Tibial artery (tissue), 4 donors: ENCODE data around the gene CHRNB2.

Experiments used
- DNase-seq, 2 donors: peaks; one replicate each; pipeline ENCODE4 v3.0.0-alpha.2; 2019
- H3K27ac ChIP-seq, 2 donors: fragments of 200-600 bp; sonication (generic) in 1 of 2; 1 replicate in 1 of 2; 2 replicates in 1 of 2; pipeline ENCODE4 v1.5.1; 2018 to 2019; ENCODE audit warnings: mild to moderate bottlenecking in 1 of 2
- H3K27me3 ChIP-seq, 2 donors: fragments of 200-600 bp; sonication (generic) in 1 of 2; one replicate each; pipeline versions ENCODE4 v1.5.1 to v1.6.0; 2016 to 2019
- H3K36me3 ChIP-seq, 3 donors: fragments of 200-600 bp; sonication (generic) in 2 of 3; one replicate each; pipeline ENCODE4 v1.5.1; 2016 to 2019; ENCODE audit warnings: mild to moderate bottlenecking in 2 of 3
- H3K4me1 ChIP-seq, 4 donors: fragments of 200-600 bp; sonication (generic) in 2 of 4; 1 replicate in 3 of 4; 2 replicates in 1 of 4; pipeline ENCODE4 v1.5.1; 2016 to 2019
- H3K4me3 ChIP-seq, 2 donors: fragments of 200-600 bp; sonication (generic) in 1 of 2; 1 replicate in 1 of 2; 2 replicates in 1 of 2; pipeline ENCODE4 v1.5.1; 2018 to 2019; ENCODE audit warnings: mild to moderate bottlenecking in 2 of 2
- H3K9me3 ChIP-seq, 3 donors: fragments of 200-600 bp; sonication (generic) in 1 of 3; one replicate each; pipeline ENCODE4 v1.5.1; 2016 to 2019
- intact Hi-C: fragments of 100-400 bp; cut with DNase I; formaldehyde crosslinking; loops from one replicate; pipeline ENCODE4 v1.15.0; 2023; ENCODE audit warnings: low total_unique reads
- TF ChIP-seq, protein P1 (sequence below), 2 experiments: fragments of 200-600 bp in 1 of 2; fragments of 450-650 bp in 1 of 2; IDR thresholded peaks; one replicate each; pipeline ENCODE4 v1.5.1; 2017 to 2019; ENCODE audit warnings: antibody characterized with exemption in 2 of 2, mild to moderate bottlenecking in 1 of 2, moderate library complexity in 1 of 2

CHRNB2 gene

DNA sequence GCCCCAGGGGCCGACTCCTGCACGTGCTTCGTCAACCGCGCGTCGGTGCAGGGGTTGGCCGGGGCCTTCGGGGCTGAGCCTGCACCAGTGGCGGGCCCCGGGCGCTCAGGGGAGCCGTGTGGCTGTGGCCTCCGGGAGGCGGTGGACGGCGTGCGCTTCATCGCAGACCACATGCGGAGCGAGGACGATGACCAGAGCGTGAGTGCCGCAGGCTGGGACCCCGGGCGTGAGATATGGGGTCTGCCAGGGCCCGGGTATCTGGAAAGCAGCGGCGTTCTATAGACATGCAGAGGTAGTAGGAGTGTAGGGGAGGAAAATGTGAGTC is 4.3 kb downstream of the CHRNB2 start:
- Histone ChIP-seq H3K4me3 (no peak overlapping the region), H3K36me3 (no peaks in the 10 kb centered on the region), H3K27me3 (peaks cover 0 to 54% of the 10 kb centered on the region in 2 donors), H3K27ac (no peak overlapping the region), H3K4me1 (peaks cover 0 to 12% (median 2%) of the 10 kb centered on the region in 4 donors), H3K9me3 (no peaks in the 10 kb centered on the region)
- TF ChIP-seq, protein P1, sequence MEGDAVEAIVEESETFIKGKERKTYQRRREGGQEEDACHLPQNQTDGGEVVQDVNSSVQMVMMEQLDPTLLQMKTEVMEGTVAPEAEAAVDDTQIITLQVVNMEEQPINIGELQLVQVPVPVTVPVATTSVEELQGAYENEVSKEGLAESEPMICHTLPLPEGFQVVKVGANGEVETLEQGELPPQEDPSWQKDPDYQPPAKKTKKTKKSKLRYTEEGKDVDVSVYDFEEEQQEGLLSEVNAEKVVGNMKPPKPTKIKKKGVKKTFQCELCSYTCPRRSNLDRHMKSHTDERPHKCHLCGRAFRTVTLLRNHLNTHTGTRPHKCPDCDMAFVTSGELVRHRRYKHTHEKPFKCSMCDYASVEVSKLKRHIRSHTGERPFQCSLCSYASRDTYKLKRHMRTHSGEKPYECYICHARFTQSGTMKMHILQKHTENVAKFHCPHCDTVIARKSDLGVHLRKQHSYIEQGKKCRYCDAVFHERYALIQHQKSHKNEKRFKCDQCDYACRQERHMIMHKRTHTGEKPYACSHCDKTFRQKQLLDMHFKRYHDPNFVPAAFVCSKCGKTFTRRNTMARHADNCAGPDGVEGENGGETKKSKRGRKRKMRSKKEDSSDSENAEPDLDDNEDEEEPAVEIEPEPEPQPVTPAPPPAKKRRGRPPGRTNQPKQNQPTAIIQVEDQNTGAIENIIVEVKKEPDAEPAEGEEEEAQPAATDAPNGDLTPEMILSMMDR (IDR thresholded peaks at IDR 0.05), result no peak
- no peak for DNase-seq
- intact Hi-C loops, result no loop called here

DNA sequence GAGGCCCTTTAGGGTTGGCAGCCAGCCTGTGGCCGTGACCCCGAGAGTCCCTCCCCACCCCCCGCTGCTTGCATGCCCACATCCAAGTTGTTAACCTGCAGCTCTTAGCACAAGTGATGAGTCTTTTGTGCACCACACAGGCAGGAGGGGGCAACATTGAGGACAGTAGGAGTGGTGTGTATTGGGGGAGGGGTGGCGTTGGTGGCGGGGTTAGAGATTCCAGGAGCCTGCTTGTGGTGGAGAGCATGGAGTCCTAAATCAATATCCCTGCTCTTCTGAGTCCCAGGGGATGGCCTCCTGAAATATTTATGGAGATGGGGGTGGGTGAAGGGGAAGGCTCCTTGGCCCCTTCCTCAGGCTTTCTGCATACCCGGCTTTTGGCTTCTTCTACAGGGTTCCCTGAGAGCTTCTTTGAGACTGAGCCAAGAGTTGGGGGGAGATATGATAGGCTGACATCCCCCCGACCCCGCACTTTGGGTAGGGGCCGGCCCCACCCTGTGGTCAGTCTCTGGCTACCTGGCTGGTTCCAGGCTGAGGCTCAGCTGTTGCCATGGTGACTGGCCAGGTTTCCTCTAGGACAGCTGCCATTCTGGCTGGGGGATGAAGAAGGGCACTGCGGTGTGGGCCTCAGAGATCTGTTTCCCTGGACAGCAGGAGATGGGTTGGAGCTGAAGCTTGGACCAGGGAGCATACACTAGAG is 5.0 kb downstream of the CHRNB2 start:
- Histone ChIP-seq H3K27me3 (peaks cover 0 to 47% of the 10 kb centered on the region in 2 donors), H3K4me1 (peaks cover 0 to 9% (median 2%) of the 10 kb centered on the region in 4 donors), H3K4me3 (no peak overlapping the region), H3K36me3 (peaks cover 0 to 1% (median 0%) of the 10 kb centered on the region in 3 donors), H3K9me3 (no peaks in the 10 kb centered on the region), H3K27ac (no peak overlapping the region)
- intact Hi-C loops, result no loop called here
- no peak for DNase-seq
- TF ChIP-seq, protein P1 (IDR thresholded peaks at IDR 0.05), result no peak

DNA sequence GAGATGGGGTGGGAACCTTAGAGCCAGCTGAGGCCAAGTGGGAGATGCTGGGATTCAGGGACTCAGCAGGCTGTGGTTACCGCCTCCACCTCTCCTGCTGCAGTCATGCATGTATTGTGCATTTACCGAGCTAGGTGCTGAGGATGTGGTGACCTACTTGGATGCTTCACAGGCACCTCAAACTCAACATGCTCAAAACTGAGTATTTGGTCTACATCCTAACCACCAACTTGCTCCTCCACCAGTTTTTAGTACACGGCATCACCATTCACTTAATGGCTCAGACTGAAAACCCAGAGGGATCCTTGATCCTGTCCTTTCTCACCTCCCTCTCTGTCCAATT is 5.6 kb downstream of the CHRNB2 start:
- peaks cover 0 to 4% (median under 1%) of the 10 kb centered on the region in 4 donors for H3K4me1 ChIP-seq
- TF ChIP-seq, protein P1 (IDR thresholded peaks at IDR 0.05), result no peak
- H3K27me3 ChIP-seq, result peaks cover 0 to 41% of the 10 kb centered on the region in 2 donors
- DNase-seq, result no peak
- no peak overlapping the region for H3K4me3 ChIP-seq
- intact Hi-C loops, result no loop called here
- peaks cover 0 to 6% (median 0%) of the 10 kb centered on the region in 3 donors for H3K36me3 ChIP-seq
- no peaks in the 10 kb centered on the region for H3K9me3 ChIP-seq
- no peak overlapping the region for H3K27ac ChIP-seq

DNA sequence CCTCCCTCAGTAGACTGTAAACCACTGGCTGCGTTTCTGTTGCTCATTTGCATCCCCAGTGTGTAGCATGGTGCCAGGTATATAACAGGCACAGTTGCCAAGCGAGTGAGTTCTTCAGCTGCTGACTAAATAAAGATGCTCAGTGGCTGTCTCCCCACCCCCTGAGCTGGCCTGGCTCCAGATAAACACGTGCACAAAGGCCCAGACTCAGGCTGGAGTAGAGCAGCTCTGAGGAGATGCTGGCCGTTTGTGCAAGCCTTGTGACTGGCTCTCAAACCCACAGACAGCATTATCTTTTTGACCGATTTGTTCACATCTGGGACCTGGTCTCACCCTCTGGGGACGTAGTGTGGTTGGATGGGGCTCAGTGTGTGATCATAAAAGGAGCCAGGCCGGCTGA is 7.1 kb downstream of the CHRNB2 start:
- no peaks in the 10 kb centered on the region for H3K9me3 ChIP-seq
- TF ChIP-seq, protein P1 (IDR thresholded peaks at IDR 0.05), result no peak
- no peak overlapping the region for H3K4me3 ChIP-seq
- peaks cover 0 to 26% of the 10 kb centered on the region in 2 donors for H3K27me3 ChIP-seq
- no peaks in the 10 kb centered on the region for H3K4me1 ChIP-seq
- H3K27ac ChIP-seq, result no peak overlapping the region
- intact Hi-C loops, result no loop called here
- peaks cover 0 to 22% (median 9%) of the 10 kb centered on the region in 3 donors for H3K36me3 ChIP-seq
- DNase-seq, result no peak

DNA sequence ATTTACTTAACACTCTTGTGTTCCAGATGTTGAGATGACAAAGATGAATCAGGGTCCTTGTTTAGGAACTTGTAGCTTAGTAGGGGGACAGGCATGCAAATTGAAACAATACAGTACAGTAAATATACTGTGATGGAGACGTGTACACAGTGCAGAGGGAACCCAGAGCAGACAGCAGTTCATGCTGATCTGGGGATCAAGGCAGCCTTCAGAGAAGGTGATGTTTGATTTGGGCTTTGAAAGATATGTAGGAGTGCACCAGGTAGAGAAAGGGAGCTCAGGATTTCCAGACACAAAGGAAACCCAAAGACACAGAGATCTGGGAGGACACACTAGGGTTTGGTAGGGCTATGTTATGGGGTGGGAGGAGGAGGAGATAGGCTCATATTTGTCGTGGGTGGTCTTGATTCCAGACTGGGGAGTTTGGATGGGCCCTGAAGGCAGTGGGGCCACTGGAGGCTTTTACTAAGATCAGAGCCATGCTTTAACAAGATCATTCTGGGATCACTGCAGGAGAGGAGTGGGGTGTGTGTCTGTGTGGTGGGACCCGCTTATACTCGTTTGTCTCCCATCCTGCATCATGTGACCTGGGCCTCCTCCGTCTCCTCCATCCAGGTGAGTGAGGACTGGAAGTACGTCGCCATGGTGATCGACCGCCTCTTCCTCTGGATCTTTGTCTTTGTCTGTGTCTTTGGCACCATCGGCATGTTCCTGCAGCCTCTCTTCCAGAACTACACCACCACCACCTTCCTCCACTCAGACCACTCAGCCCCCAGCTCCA is 7.8 kb downstream of the CHRNB2 start:
- Histone ChIP-seq H3K4me3 (no peak overlapping the region), H3K4me1 (no peaks in the 10 kb centered on the region), H3K27ac (no peak overlapping the region), H3K36me3 (peaks cover 3 to 28% (median 15%) of the 10 kb centered on the region in 3 donors), H3K27me3 (peaks cover 0 to 19% of the 10 kb centered on the region in 2 donors), H3K9me3 (no peaks in the 10 kb centered on the region)
- intact Hi-C loops, result no loop called here
- no peak for DNase-seq
- TF ChIP-seq, protein P1 (IDR thresholded peaks at IDR 0.05), result no peak
